Neural cell (in vitro differentiated cells): ENCODE data around the gene TUBGCP2. TPM values are rescaled to one million over a fixed set of nuclear protein-coding genes. Genes with fewer than 3 reads are reported as not detected.

Source experiments
- H2AFZ ChIP-seq: fragments of 200-600, 300-800 bp; sonication (generic), shearing (Covaris generic); 2 replicates; pipeline ENCODE4 v1.6.0; 2014; ENCODE audit warnings: low read depth, mild to moderate bottlenecking, antibody characterized with exemption, low read length, moderate library complexity
- H3F3A ChIP-seq: fragments of 200-600 bp; shearing (Covaris generic); 2 replicates; pipeline ENCODE4 v1.6.1; 2016; ENCODE audit warnings: mild to moderate bottlenecking, moderate library complexity, mixed read lengths, antibody characterized with exemption, low read length; ENCODE audit not compliant: insufficient read depth, poor library complexity, severe bottlenecking
- H3K27ac ChIP-seq: fragments of 200-600, 300-800 bp; sonication (generic), shearing (Covaris generic); 2 replicates; pipeline ENCODE4 v1.5.1; 2014; ENCODE audit warnings: mild to moderate bottlenecking, low read length, moderate library complexity
- H3K27me3 ChIP-seq: fragments of 300-800, 200-600 bp; sonication (generic), shearing (Covaris generic); 2 replicates; pipeline ENCODE4 v1.6.0; 2014; ENCODE audit warnings: mild to moderate bottlenecking, low read depth, low read length, moderate library complexity; ENCODE audit not compliant: insufficient read depth
- H3K36me3 ChIP-seq: fragments of 300-800, 200-600 bp; sonication (generic), shearing (Covaris generic); 2 replicates; pipeline ENCODE4 v1.5.1; 2014; ENCODE audit warnings: mild to moderate bottlenecking, antibody characterized with exemption, low read length, moderate library complexity; ENCODE audit not compliant: insufficient read depth
- H3K4me2 ChIP-seq: fragments of 300-800, 200-600 bp; sonication (generic), shearing (Covaris generic); 2 replicates; pipeline ENCODE4 v1.6.0; 2014; ENCODE audit warnings: mild to moderate bottlenecking, low read length
- H3K4me3 ChIP-seq: fragments of 300-800, 200-600 bp; sonication (generic), shearing (Covaris generic); 2 replicates; pipeline ENCODE4 v1.5.1; 2014; ENCODE audit warnings: mild to moderate bottlenecking, low read length, moderate library complexity
- H3K79me2 ChIP-seq: fragments of 200-600 bp; shearing (Covaris generic); replicated peaks from 2 replicates; pipeline ENCODE4 v1.6.0; 2014; ENCODE audit warnings: mild to moderate bottlenecking, low read length, moderate library complexity; ENCODE audit not compliant: insufficient read depth
- H3K9ac ChIP-seq: fragments of 300-800, 200-600 bp; sonication (generic), shearing (Covaris generic); 2 replicates; pipeline ENCODE4 v1.6.1; 2016; ENCODE audit warnings: mild to moderate bottlenecking, low read length, mixed read lengths
- H3K9me2 ChIP-seq: fragments of 200-600 bp; shearing (Covaris generic); 2 replicates; pipeline ENCODE4 v1.6.1; 2016; ENCODE audit warnings: mild to moderate bottlenecking, low read length, mixed read lengths; ENCODE audit not compliant: insufficient read depth
- H3K9me3 ChIP-seq: fragments of 200-600, 300-800 bp; sonication (generic), shearing (Covaris generic); 2 replicates; pipeline ENCODE4 v1.6.1; 2016; ENCODE audit warnings: mild to moderate bottlenecking, mixed run types, low read length, moderate library complexity, mixed read lengths
- H4K20me1 ChIP-seq: fragments of 200-600 bp; shearing (Covaris generic); 2 replicates; pipeline ENCODE4 v1.6.1; 2016; ENCODE audit warnings: mild to moderate bottlenecking, mixed run types; ENCODE audit not compliant: insufficient read depth
- CTCF ChIP-seq: fragments of 450-650 bp; IDR thresholded peaks from 2 replicates; pipeline ENCODE4 v1.5.1; 2014; ENCODE audit warnings: antibody characterized with exemption, mild to moderate bottlenecking, moderate library complexity; ENCODE audit not compliant: poor library complexity, severe bottlenecking
- EP300 ChIP-seq: fragments of 450-650 bp; conservative IDR thresholded peaks from 2 replicates; pipeline ENCODE4 v1.6.1; 2014; ENCODE audit warnings: antibody characterized with exemption, mild to moderate bottlenecking, moderate library complexity; ENCODE audit not compliant: poor library complexity, severe bottlenecking
- EZH2 ChIP-seq: fragments of 200-600, 300-800 bp; shearing (Covaris generic), sonication (generic); IDR thresholded peaks from 2 replicates; pipeline ENCODE4 v1.6.1; 2014; ENCODE audit warnings: antibody characterized with exemption, low read length, borderline replicate concordance, mild to moderate bottlenecking; ENCODE audit not compliant: insufficient read depth, poor library complexity, severe bottlenecking
- MXI1 ChIP-seq: fragments of 450-650 bp; conservative IDR thresholded peaks from 2 replicates; pipeline ENCODE4 v1.6.1; 2014; ENCODE audit warnings: antibody characterized with exemption, mild to moderate bottlenecking; ENCODE audit not compliant: poor library complexity, severe bottlenecking
- POLR2AphosphoS5 ChIP-seq: IDR thresholded peaks from 2 replicates; pipeline ENCODE4 v1.6.1; 2012
- RAD21 ChIP-seq: fragments of 450-650 bp; conservative IDR thresholded peaks from 2 replicates; pipeline ENCODE4 v1.6.1; 2014; ENCODE audit warnings: antibody characterized with exemption, mild to moderate bottlenecking, moderate library complexity
- REST ChIP-seq: IDR thresholded peaks from 2 replicates; pipeline ENCODE4 v1.6.1; 2012; ENCODE audit warnings: borderline replicate concordance
- SMC3 ChIP-seq: fragments of 450-650 bp; conservative IDR thresholded peaks from 2 replicates; pipeline ENCODE4 v1.6.1; 2014; ENCODE audit warnings: antibody characterized with exemption, mild to moderate bottlenecking, moderate library complexity; ENCODE audit not compliant: poor library complexity
- TAF1 ChIP-seq: IDR thresholded peaks from 2 replicates; pipeline ENCODE4 v1.6.1; 2012; ENCODE audit warnings: low read depth
- polyA plus RNA-seq: library from polyadenylated mRNA; depleted of rRNA; stranded (reverse); fragments of >200 nt; gene quantifications from 2 replicates; pipeline ENCODE4 v1.2.3, GENCODE V29; 2014

The TUBGCP2 gene
- polyA plus RNA-seq, 1 donor from 2014 or later: 34.5 TPM

GRCh38 chr10:133277277-133277992, 31.2 kb downstream of the TUBGCP2 start:
- Histone ChIP-seq H3K9me3 (no peaks in the 10 kb centered on the region), H3K4me2 (no peak overlapping the region), H3K36me3 (no peaks in the 10 kb centered on the region), H3K79me2 (no peaks in the 10 kb centered on the region), H3K27me3 (peaks cover 10% of the 10 kb centered on the region), H2AFZ (no peak overlapping the region), H3K9me2 (no peaks in the 10 kb centered on the region), H3K9ac (no peak overlapping the region), H3F3A (no peaks in the 10 kb centered on the region), H4K20me1 (no peaks in the 10 kb centered on the region), H3K4me3 (no peak overlapping the region), H3K27ac (no peak overlapping the region)
- no peak for TF ChIP-seq EP300

- Histone ChIP-seq H3K9me3 (no peaks in the 10 kb centered on the region), H3F3A (no peaks in the 10 kb centered on the region), H3K79me2 (no peaks in the 10 kb centered on the region), H3K9me2 (no peaks in the 10 kb centered on the region), H4K20me1 (no peaks in the 10 kb centered on the region), H3K4me2 (no peak within 1 kb of the TSS), H3K27ac (no peak within 1 kb of the TSS), H3K27me3 (peaks cover 10% of the 10 kb centered on the region), H3K36me3 (no peaks in the 10 kb centered on the region), H3K4me3 (no peak within 1 kb of the TSS), H3K9ac (no peak within 1 kb of the TSS), H2AFZ (no peak within 1 kb of the TSS)
- TF ChIP-seq RAD21: no peak
- TF ChIP-seq POLR2AphosphoS5: no peak
- TF ChIP-seq MXI1: no peak
- TF ChIP-seq CTCF: no peak
- no peak for TF ChIP-seq TAF1
- no peak for TF ChIP-seq EZH2
- TF ChIP-seq EP300: no peak
These were observed 32.1 kb downstream of the TUBGCP2 start, which contains the start of gene ADAM8 for GRCh38 chr10:133276435-133277201. Gene ADAM8 (minus strand): TSS chr10:133276868. CDS start chr10:133276817, 51 bp downstream.

- Histone ChIP-seq H3K4me2 (no peak overlapping the region), H3K79me2 (no peaks in the 10 kb centered on the region), H3F3A (no peaks in the 10 kb centered on the region), H3K9me2 (no peaks in the 10 kb centered on the region), H3K9me3 (no peaks in the 10 kb centered on the region), H4K20me1 (no peaks in the 10 kb centered on the region), H3K27ac (no peak overlapping the region), H3K36me3 (no peaks in the 10 kb centered on the region), H2AFZ (no peak overlapping the region), H3K4me3 (no peak overlapping the region), H3K9ac (no peak overlapping the region), H3K27me3 (peaks cover 10% of the 10 kb centered on the region)
- TF ChIP-seq EZH2: no peak
- no peak for TF ChIP-seq SMC3
- no peak for TF ChIP-seq REST
- no peak for TF ChIP-seq EP300
- TF ChIP-seq TAF1: no peak
- TF ChIP-seq CTCF: no peak
- TF ChIP-seq POLR2AphosphoS5: no peak
- no peak for TF ChIP-seq RAD21
- no peak for TF ChIP-seq MXI1
These were observed 32.6 kb downstream of the TUBGCP2 start for GRCh38 chr10:133276100-133276434.
